Activated B cell treated with CpG ODN at 0.5 μM for 24 hours (primary cell): ENCODE results near the gene DOP1B. TPM values are rescaled to one million over a fixed set of nuclear protein-coding genes. Genes with fewer than 3 reads are reported as not detected.
A peak's percentile ranks its signal among the peaks of the same experiment; 100 is the strongest.

Experiments used
- ATAC-seq: fragments of 200-7000 bp; cut with Tn5 transposase; one replicate; pipeline ENCODE4 v1.10.0; 2021; ENCODE audit warnings: low read depth, mild to moderate bottlenecking, moderate library complexity
- CTCF ChIA-PET: fragments of 350-600 bp; sonication (Branson Sonifier 250); formaldehyde crosslinking; loops from one replicate; lab custom pipeline; 2021; ENCODE audit warnings: antibody characterized with exemption; lab: Charles Lee
- POLR2A ChIA-PET: fragments of 350-600 bp; sonication (Branson Sonifier 250); formaldehyde crosslinking; loops from one replicate; lab custom pipeline; 2021; ENCODE audit warnings: antibody characterized with exemption; lab: Charles Lee
- DNase-seq: peaks from one replicate; pipeline ENCODE4 v3.0.0; 2022
- H3K27ac Mint-ChIP-seq: one replicate; pipeline ENCODE4 v1.8.0; 2020; ENCODE audit warnings: mixed read lengths
- H3K27me3 Mint-ChIP-seq: one replicate; pipeline ENCODE4 v1.8.0; 2021; ENCODE audit warnings: mixed read lengths
- H3K36me3 Mint-ChIP-seq: one replicate; pipeline ENCODE4 v1.8.0; 2021; ENCODE audit warnings: low read depth, mixed read lengths
- H3K4me1 Mint-ChIP-seq: one replicate; pipeline ENCODE4 v1.8.0; 2021; ENCODE audit warnings: mixed read lengths
- H3K4me3 Mint-ChIP-seq: one replicate; pipeline ENCODE4 v1.8.0; 2020; ENCODE audit warnings: mild to moderate bottlenecking, mixed read lengths
- H3K9me3 Mint-ChIP-seq: one replicate; pipeline ENCODE4 v1.8.0; 2020; ENCODE audit warnings: mixed read lengths
- intact Hi-C: fragments of 100-400 bp; cut with micrococcal nuclease; formaldehyde crosslinking; loops from one replicate; pipeline ENCODE4 v1.15.1; 2024
- total RNA-seq: library from RNA; stranded (reverse); gene quantifications from 2 replicates; pipeline ENCODE4 v1.2.3, GENCODE V29; 2022
- TF ChIP-seq, protein P1 (sequence below): fragments of 200-600 bp; IDR thresholded peaks from one replicate; pipeline ENCODE4 v1.8.0; 2022; ENCODE audit warnings: antibody characterized with exemption, mild to moderate bottlenecking

DOP1B gene
- total RNA-seq, 1 donor from 2014 or later = 33.9 TPM

DNA sequence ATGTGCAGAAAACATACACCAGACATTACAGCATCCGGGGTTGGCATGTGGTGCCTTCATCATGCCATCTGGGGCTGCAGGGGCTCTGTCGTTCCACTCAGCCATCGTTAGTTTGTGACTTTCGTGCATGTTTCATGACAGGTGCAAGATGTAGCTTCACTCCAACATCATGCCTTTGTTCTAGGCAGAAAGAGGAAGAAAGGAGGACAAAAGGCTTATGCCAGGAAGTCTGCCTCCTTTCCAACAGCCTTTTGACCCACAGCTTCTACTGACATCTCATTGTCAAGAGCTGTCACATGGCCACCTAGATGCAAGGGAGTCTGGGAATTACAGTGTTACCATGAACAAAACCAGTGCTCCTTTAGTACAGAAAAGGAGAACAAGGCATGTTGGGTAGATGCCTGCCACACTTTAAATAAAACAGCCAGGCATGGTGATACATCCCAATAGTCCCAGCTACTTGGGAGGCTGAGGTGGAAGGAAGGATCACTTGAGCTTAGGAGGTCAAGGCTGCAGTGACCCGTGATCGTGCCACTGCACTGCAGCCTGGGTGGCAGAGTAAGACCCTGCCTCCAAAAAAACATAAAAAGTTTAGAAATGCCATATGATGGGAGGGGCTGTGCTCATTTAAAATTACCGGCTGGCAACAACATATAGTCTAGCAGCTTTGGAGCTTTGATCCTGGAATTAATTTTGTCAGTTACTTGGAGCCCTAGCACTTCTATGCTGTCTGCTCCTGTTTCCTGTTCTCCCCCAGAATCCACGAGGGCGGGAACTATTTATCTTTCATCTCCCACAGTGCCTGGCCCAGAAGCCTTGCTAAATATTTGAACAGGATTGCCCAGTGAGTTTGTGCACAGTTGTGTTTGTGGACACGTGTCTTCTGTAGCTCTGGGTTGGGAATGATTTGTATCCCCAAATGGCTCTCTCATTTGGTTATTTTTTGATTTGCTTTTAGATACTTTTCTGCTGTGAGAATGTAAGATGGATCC, 7.4 kb downstream of the DOP1B start:
- DNase-seq (no peak), ATAC-seq (no peak)
- intact Hi-C loops = no loop called here
- Mint-ChIP-seq H3K27ac (peak overlapping the region; percentile 3), H3K4me3 (no peak overlapping the region), H3K9me3 (no peaks in the 10 kb centered on the region), H3K27me3 (no peaks in the 10 kb centered on the region), H3K36me3 (peaks cover 62% of the 10 kb centered on the region), H3K4me1 (peaks cover 27% of the 10 kb centered on the region)
- TF ChIP-seq, protein P1, sequence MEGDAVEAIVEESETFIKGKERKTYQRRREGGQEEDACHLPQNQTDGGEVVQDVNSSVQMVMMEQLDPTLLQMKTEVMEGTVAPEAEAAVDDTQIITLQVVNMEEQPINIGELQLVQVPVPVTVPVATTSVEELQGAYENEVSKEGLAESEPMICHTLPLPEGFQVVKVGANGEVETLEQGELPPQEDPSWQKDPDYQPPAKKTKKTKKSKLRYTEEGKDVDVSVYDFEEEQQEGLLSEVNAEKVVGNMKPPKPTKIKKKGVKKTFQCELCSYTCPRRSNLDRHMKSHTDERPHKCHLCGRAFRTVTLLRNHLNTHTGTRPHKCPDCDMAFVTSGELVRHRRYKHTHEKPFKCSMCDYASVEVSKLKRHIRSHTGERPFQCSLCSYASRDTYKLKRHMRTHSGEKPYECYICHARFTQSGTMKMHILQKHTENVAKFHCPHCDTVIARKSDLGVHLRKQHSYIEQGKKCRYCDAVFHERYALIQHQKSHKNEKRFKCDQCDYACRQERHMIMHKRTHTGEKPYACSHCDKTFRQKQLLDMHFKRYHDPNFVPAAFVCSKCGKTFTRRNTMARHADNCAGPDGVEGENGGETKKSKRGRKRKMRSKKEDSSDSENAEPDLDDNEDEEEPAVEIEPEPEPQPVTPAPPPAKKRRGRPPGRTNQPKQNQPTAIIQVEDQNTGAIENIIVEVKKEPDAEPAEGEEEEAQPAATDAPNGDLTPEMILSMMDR = no peak
- CTCF ChIA-PET = interaction anchor here (0.6 kb wide), 1 partner anchor 22 kb away, joined by 3 read pairs; no protein-coding TSS in a partner anchor
- POLR2A ChIA-PET = interaction anchor here (0.9 to 1.0 kb wide), 3 partner anchors 9 to 156 kb away, joined by 3 to 5 read pairs (median 4); partner anchors contain the start of gene MORC3

DNA sequence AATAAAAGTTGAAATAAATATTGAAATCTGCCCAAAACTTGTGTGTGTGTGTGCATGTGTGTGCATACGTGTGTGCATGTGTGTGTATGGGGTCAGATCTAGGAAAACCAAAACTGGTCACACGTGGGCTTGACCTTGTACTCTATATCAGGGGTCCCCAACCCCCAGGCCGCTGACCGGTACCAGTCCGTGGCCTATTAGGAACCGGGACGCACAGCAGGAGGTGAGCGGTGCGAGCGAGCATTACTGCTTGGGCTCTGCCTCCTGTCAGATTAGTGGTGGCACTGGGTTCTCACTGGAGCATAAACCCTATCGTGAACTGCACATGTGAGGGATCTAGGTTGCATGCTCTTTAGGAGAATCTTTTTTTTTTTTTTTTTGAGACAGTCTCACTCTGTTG, 8.7 kb downstream of the DOP1B start:
- no peak for ATAC-seq
- POLR2A ChIA-PET = no interaction called here

DNA sequence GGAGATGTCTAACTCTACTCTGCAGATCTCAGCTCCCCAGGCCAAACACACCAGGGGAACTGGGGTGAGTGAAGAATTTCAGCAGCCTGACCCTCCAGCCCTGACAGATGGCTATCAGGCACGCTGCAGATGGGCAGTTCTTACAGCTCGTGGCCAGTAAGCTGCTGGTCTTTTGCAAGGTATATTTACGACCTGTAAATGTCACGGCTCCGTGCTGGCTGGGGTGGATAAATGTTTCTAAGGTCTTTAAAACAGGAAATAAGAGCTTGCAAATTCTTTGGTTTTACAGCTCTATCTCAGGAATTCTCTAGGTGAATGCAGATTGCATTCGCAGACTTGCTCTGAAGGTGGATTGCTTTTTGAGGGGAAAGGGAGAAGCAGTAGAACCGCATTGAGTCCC, 10.1 kb downstream of the DOP1B start:
- H3K27me3 Mint-ChIP-seq = no peaks in the 10 kb centered on the region
- intact Hi-C loops = no loop called here
- peaks cover 70% of the 10 kb centered on the region for H3K36me3 Mint-ChIP-seq
- H3K4me1 Mint-ChIP-seq = peaks cover 29% of the 10 kb centered on the region
- no peak for DNase-seq
- TF ChIP-seq, protein P1 = no peak
- ATAC-seq = no peak
- H3K27ac Mint-ChIP-seq = no peak overlapping the region
- CTCF ChIA-PET = interaction anchor here (0.6 kb wide), 1 partner anchor 153 kb away, joined by 3 read pairs; no protein-coding TSS in a partner anchor
- POLR2A ChIA-PET = no interaction called here
- no peaks in the 10 kb centered on the region for H3K9me3 Mint-ChIP-seq
- no peak overlapping the region for H3K4me3 Mint-ChIP-seq

More for the DNA sequence above, 8.7 kb downstream of the DOP1B start:
- no peak overlapping the region for H3K4me3 Mint-ChIP-seq
- CTCF ChIA-PET = no interaction called here
- H3K36me3 Mint-ChIP-seq = peaks cover 68% of the 10 kb centered on the region
- TF ChIP-seq, protein P1 = no peak
- H3K27ac Mint-ChIP-seq = no peak overlapping the region
- intact Hi-C loops = no loop called here
- no peak for DNase-seq
- H3K9me3 Mint-ChIP-seq = no peaks in the 10 kb centered on the region
- peaks cover 24% of the 10 kb centered on the region for H3K4me1 Mint-ChIP-seq
- H3K27me3 Mint-ChIP-seq = no peaks in the 10 kb centered on the region

GRCh38 chr21:36167541-36167940, 10.9 kb downstream of the DOP1B start:
- no peaks in the 10 kb centered on the region for H3K27me3 Mint-ChIP-seq

More at GRCh38 chr21:36167541-36167940, 10.9 kb downstream of the DOP1B start:
- TF ChIP-seq, protein P1 = no peak
- H3K36me3 Mint-ChIP-seq = peaks cover 67% of the 10 kb centered on the region
- no peaks in the 10 kb centered on the region for H3K9me3 Mint-ChIP-seq
- intact Hi-C loops = no loop called here
- ChIA-PET CTCF (no interaction called here), POLR2A (no interaction called here)
- ATAC-seq = no peak
- no peak overlapping the region for H3K4me3 Mint-ChIP-seq
- H3K27ac Mint-ChIP-seq = no peak overlapping the region
- peaks cover 32% of the 10 kb centered on the region for H3K4me1 Mint-ChIP-seq
- no peak for DNase-seq
